Thyroid gland (tissue), 4 donors: ENCODE data around the gene PKIB.

Experiments used
- POLR2A ChIP-seq, 2 donors: fragments of 450-650 bp; IDR thresholded peaks; one replicate each; pipeline ENCODE4 v1.6.1; 2017; ENCODE audit warnings: antibody characterized with exemption in 2 of 2, mild to moderate bottlenecking in 2 of 2, moderate library complexity in 1 of 2
- TF ChIP-seq, protein P1 (sequence below), 6 experiments: fragments of 200-600 bp in 3 of 6; fragments of 450-650 bp in 3 of 6; sonication (generic) in 3 of 6; IDR thresholded peaks; one replicate each; pipeline ENCODE4 v1.5.1; 2016 to 2019; ENCODE audit warnings: antibody characterized with exemption in 6 of 6, mild to moderate bottlenecking in 2 of 6, inconsistent platforms in 1 of 6, moderate library complexity in 1 of 6

DNA sequence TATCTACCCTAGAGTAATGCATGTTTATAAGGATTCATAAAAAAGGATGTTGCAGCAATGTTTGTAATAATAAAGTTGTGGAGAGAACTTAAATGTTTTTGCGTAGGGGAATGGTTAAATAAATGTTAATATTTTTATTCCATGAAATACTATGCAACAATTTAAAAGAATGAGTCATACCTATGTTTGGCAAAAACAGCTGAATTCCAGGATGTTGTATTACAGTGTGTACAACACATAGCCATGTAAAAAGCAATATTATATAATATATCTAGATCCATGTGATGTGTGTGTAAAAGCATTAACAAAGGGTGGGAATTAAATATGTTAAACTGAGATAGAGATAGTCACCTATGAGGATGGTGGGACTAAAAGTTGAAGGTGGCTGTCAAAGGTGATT lies 21.1 kb upstream of the PKIB start:
- TF ChIP-seq, protein P1, sequence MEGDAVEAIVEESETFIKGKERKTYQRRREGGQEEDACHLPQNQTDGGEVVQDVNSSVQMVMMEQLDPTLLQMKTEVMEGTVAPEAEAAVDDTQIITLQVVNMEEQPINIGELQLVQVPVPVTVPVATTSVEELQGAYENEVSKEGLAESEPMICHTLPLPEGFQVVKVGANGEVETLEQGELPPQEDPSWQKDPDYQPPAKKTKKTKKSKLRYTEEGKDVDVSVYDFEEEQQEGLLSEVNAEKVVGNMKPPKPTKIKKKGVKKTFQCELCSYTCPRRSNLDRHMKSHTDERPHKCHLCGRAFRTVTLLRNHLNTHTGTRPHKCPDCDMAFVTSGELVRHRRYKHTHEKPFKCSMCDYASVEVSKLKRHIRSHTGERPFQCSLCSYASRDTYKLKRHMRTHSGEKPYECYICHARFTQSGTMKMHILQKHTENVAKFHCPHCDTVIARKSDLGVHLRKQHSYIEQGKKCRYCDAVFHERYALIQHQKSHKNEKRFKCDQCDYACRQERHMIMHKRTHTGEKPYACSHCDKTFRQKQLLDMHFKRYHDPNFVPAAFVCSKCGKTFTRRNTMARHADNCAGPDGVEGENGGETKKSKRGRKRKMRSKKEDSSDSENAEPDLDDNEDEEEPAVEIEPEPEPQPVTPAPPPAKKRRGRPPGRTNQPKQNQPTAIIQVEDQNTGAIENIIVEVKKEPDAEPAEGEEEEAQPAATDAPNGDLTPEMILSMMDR (IDR thresholded peaks at IDR 0.05), result no peak
- TF ChIP-seq POLR2A (IDR thresholded peaks at IDR 0.05), result no peak
